ENCODE results near the gene SLC6A7.

- TF ChIP-seq EZH2 (IDR thresholded peaks at IDR 0.05; ENCODE audit: borderline replicate concordance, low read length) (no peak), CTCF (conservative IDR thresholded peaks at IDR 0.05 in 1 of 2, IDR thresholded peaks at IDR 0.05 in 1 of 2; ENCODE audit: extremely low read depth in 1 of 2, insufficient read depth in 1 of 2, low read depth in 1 of 2, low read length in 2 of 2) (no peak)
Measured at GRCh38 chr5:150154618-150155128, 35.2 kb upstream of the SLC6A7 start.

All from mammary epithelial cell (primary cell).